ENCODE results near the gene GPC6.
"Not testable (repeated sequence)": the region's sequence is repeated elsewhere in the genome, so short reads cannot be mapped to it uniquely, and the experiment has no call there.

GPC6 gene

DNA sequence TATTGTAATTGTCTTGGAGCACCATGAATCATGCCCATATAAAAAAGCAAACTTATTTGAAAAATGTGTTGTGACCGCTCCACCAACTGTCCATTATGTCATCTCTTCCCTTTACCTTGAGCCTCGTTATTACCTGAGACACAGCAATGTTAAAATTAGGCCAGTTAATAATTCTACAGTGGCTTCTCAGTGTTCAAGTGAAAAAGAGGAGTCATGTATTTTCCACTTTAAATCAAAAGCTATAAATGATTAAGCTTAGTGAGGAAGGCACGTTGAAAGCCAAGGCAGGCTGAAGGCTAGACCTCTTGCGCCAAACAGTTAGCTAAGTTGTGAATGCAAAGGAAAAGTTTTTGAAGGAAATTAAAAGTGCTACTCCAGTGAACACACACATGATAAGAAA lies 210.5 kb downstream of the GPC6 start:
- no peak overlapping the region for H3K4me3 ChIP-seq (replicated peaks; ENCODE audit: insufficient read depth, low read length)
- H3K27me3 ChIP-seq (ENCODE audit: insufficient read depth, poor library complexity, severe bottlenecking), result no peaks in the 10 kb centered on the region
- TF ChIP-seq, protein P1, sequence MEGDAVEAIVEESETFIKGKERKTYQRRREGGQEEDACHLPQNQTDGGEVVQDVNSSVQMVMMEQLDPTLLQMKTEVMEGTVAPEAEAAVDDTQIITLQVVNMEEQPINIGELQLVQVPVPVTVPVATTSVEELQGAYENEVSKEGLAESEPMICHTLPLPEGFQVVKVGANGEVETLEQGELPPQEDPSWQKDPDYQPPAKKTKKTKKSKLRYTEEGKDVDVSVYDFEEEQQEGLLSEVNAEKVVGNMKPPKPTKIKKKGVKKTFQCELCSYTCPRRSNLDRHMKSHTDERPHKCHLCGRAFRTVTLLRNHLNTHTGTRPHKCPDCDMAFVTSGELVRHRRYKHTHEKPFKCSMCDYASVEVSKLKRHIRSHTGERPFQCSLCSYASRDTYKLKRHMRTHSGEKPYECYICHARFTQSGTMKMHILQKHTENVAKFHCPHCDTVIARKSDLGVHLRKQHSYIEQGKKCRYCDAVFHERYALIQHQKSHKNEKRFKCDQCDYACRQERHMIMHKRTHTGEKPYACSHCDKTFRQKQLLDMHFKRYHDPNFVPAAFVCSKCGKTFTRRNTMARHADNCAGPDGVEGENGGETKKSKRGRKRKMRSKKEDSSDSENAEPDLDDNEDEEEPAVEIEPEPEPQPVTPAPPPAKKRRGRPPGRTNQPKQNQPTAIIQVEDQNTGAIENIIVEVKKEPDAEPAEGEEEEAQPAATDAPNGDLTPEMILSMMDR (IDR thresholded peaks at IDR 0.05; ENCODE audit: insufficient read depth, low read length), result no peak
- TF ChIP-seq, protein P2, sequence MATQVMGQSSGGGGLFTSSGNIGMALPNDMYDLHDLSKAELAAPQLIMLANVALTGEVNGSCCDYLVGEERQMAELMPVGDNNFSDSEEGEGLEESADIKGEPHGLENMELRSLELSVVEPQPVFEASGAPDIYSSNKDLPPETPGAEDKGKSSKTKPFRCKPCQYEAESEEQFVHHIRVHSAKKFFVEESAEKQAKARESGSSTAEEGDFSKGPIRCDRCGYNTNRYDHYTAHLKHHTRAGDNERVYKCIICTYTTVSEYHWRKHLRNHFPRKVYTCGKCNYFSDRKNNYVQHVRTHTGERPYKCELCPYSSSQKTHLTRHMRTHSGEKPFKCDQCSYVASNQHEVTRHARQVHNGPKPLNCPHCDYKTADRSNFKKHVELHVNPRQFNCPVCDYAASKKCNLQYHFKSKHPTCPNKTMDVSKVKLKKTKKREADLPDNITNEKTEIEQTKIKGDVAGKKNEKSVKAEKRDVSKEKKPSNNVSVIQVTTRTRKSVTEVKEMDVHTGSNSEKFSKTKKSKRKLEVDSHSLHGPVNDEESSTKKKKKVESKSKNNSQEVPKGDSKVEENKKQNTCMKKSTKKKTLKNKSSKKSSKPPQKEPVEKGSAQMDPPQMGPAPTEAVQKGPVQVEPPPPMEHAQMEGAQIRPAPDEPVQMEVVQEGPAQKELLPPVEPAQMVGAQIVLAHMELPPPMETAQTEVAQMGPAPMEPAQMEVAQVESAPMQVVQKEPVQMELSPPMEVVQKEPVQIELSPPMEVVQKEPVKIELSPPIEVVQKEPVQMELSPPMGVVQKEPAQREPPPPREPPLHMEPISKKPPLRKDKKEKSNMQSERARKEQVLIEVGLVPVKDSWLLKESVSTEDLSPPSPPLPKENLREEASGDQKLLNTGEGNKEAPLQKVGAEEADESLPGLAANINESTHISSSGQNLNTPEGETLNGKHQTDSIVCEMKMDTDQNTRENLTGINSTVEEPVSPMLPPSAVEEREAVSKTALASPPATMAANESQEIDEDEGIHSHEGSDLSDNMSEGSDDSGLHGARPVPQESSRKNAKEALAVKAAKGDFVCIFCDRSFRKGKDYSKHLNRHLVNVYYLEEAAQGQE (IDR thresholded peaks at IDR 0.05; ENCODE audit: insufficient replicate concordance, low read depth), result no peak
- TF ChIP-seq SPI1 (IDR thresholded peaks at IDR 0.05; ENCODE audit: borderline replicate concordance, low read depth) (no peak), POLR2AphosphoS5 (IDR thresholded peaks at IDR 0.05; ENCODE audit: low read depth) (no peak), GABPA (IDR thresholded peaks at IDR 0.05; ENCODE audit: low read depth) (no peak)
- no peak overlapping the region for H3K27ac ChIP-seq (replicated peaks)
- DNase-seq (ENCODE audit: low read depth in 1 of 2, low spot score in 1 of 2), result no peak

DNA sequence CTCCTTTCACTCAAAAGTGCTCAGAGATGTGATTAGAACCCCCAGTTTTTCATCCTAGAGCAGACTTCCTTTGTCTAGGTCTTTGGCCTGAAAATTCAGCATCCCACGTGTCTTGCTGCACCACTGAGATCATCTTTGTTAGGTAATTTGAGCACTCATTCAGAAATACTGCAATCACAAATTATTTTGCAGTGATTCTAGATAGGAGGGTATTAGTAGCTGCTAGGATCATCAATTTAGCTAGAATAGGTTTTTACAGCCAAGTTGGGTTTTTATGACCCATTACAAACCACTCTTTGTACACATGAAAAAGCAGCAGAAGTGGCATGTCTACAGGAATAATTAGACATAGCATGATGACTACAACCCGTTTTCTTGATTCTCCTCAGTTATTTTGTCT lies 219.6 kb downstream of the GPC6 start:
- no peak overlapping the region for H3K27ac ChIP-seq (replicated peaks)
- no peaks in the 10 kb centered on the region for H3K27me3 ChIP-seq (ENCODE audit: insufficient read depth, poor library complexity, severe bottlenecking)
- TF ChIP-seq GABPA (IDR thresholded peaks at IDR 0.05; ENCODE audit: low read depth), result no peak
- H3K4me3 ChIP-seq (replicated peaks; ENCODE audit: insufficient read depth, low read length), result no peak overlapping the region
- no peak for DNase-seq (ENCODE audit: low read depth in 1 of 2, low spot score in 1 of 2)

DNA sequence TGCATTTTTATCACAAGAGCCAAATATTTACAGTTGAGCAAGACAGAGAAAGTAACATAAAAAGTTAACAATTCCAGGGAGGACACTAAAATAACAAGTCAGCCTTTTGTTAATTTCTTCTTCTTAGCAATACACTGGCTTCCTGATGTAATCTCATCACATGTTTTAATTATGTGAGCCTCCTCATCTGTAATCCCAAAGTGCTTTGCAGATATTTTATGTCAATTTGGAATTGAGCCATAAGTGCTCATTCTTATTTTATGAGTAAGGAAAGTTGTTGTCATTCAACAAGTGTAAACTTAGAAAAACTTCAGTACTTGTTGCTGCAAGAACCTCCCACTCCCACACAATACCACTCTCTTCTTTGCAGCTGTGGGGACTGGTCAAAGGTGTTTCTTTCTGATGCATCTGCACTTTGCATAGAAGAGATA lies 223.6 kb downstream of the GPC6 start:
- TF ChIP-seq SPI1 (IDR thresholded peaks at IDR 0.05; ENCODE audit: borderline replicate concordance, low read depth) (no peak), POLR2AphosphoS5 (IDR thresholded peaks at IDR 0.05; ENCODE audit: low read depth) (no peak), GABPA (IDR thresholded peaks at IDR 0.05; ENCODE audit: low read depth) (no peak)
- TF ChIP-seq, protein P1 (IDR thresholded peaks at IDR 0.05; ENCODE audit: insufficient read depth, low read length), result no peak
- TF ChIP-seq, protein P2 (IDR thresholded peaks at IDR 0.05; ENCODE audit: insufficient replicate concordance, low read depth), result no peak
- no peak overlapping the region for H3K27ac ChIP-seq (replicated peaks)
- H3K27me3 ChIP-seq (ENCODE audit: insufficient read depth, poor library complexity, severe bottlenecking), result no peaks in the 10 kb centered on the region
- no peak overlapping the region for H3K4me3 ChIP-seq (replicated peaks; ENCODE audit: insufficient read depth, low read length)
- DNase-seq (ENCODE audit: low read depth in 1 of 2, low spot score in 1 of 2), result no peak

DNA sequence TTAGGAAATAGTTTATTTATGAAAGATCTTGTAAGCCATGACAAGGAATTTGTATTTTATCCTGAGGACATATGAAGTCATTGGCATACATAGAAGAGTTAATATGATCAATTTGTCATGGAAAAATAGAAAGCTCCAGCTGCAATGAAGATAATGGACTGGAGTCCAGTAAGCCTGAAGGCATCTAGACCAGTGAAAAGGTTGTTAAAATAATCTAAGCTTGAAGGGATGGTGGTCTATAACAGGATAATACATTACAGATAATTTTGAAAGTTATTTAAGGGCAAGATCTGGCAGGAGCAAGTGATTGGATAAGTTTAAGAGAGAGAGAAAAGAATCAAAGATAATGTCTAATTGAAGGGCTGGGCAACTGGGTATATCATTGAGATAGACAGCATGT lies 224.2 kb downstream of the GPC6 start:
- TF ChIP-seq, protein P1 (IDR thresholded peaks at IDR 0.05; ENCODE audit: insufficient read depth, low read length), result no peak
- TF ChIP-seq GABPA (IDR thresholded peaks at IDR 0.05; ENCODE audit: low read depth) (no peak), SPI1 (IDR thresholded peaks at IDR 0.05; ENCODE audit: borderline replicate concordance, low read depth) (no peak), POLR2AphosphoS5 (IDR thresholded peaks at IDR 0.05; ENCODE audit: low read depth) (no peak)
- TF ChIP-seq, protein P2 (IDR thresholded peaks at IDR 0.05; ENCODE audit: insufficient replicate concordance, low read depth), result no peak
- H3K27me3 ChIP-seq (ENCODE audit: insufficient read depth, poor library complexity, severe bottlenecking), result no peaks in the 10 kb centered on the region
- no peak overlapping the region for H3K4me3 ChIP-seq (replicated peaks; ENCODE audit: insufficient read depth, low read length)
- no peak for DNase-seq (ENCODE audit: low read depth in 1 of 2, low spot score in 1 of 2)
- no peak overlapping the region for H3K27ac ChIP-seq (replicated peaks)

DNA sequence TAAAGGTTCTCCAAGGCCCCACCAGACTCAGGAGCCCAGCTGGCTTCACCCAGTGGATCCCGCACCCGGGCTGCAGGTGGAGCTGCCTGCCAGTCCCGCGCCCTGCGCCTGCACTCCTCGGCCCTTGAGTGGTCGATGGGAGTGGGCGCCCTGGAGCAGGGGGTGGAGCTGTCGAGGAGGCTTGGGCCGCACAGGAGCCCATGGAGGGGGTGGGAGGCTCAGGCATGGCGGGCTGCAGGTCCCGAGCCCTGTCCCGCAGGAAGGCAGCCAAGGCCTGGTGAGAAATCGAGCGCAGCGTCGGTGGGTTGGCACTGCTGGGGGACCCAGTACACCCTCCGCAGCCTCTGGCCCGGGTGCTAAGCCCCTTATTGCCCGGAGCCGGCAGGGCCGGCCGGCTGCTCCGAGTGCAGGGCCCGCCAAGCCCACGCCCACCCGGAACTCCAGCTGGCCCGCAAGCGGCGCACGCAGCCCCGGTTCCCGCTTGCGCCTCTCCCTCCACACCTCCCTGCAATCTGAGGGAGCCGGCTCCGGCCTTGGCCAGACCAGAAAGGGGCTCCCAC lies 228.1 kb downstream of the GPC6 start:
- not testable (repeated sequence) for DNase-seq (ENCODE audit: low read depth in 1 of 2, low spot score in 1 of 2); H3K4me3 ChIP-seq (replicated peaks; ENCODE audit: insufficient read depth, low read length); H3K27ac ChIP-seq (replicated peaks); H3K27me3 ChIP-seq (ENCODE audit: insufficient read depth, poor library complexity, severe bottlenecking)

All from HL-60 (cell line).